Activated T-helper 2 cell treated with anti-CD3 and anti-CD28 coated beads, Interferon-gamma antibody, Interleukin-2, Interleukin-4, amounts not matched to agents 10 μg/mL and 5 μg/mL and 100 μg/mL, durations not matched to agents 14 hours and 24 hours and 36 hours (primary cell): Measurements from ENCODE around the gene TBC1D10A. TPM values are rescaled to one million over a fixed set of nuclear protein-coding genes. Genes with fewer than 3 reads are reported as not detected.

Experiments
- DNase-seq: peaks from one replicate; pipeline ENCODE4 v3.0.0; 2021; ENCODE audit warnings: low spot score
- H3K27ac Mint-ChIP-seq: one replicate; pipeline ENCODE4 v1.8.0; 2021; ENCODE audit warnings: mixed read lengths
- H3K27me3 Mint-ChIP-seq: one replicate; pipeline ENCODE4 v1.8.0; 2021; ENCODE audit warnings: low read depth, mixed read lengths
- H3K36me3 Mint-ChIP-seq: one replicate; pipeline ENCODE4 v1.8.0; 2021; ENCODE audit warnings: low read depth, mixed read lengths
- H3K4me1 Mint-ChIP-seq: one replicate; pipeline ENCODE4 v1.8.0; 2021; ENCODE audit warnings: low read depth, mixed read lengths
- H3K4me3 Mint-ChIP-seq: one replicate; pipeline ENCODE4 v1.8.0; 2021; ENCODE audit warnings: low read depth, mild to moderate bottlenecking, moderate library complexity, mixed read lengths
- H3K9me3 Mint-ChIP-seq: one replicate; pipeline ENCODE4 v1.8.0; 2021; ENCODE audit warnings: mixed read lengths
- intact Hi-C: fragments of 100-400 bp; cut with micrococcal nuclease; formaldehyde crosslinking; loops from one replicate; pipeline ENCODE4 v1.15.1; 2023
- total RNA-seq: library from RNA; stranded (reverse); gene quantifications from 2 replicates; pipeline ENCODE4 v1.2.3, GENCODE V29; 2022

TBC1D10A gene
- total RNA-seq, 1 donor from 2014 or later, result 26.8 TPM

DNA sequence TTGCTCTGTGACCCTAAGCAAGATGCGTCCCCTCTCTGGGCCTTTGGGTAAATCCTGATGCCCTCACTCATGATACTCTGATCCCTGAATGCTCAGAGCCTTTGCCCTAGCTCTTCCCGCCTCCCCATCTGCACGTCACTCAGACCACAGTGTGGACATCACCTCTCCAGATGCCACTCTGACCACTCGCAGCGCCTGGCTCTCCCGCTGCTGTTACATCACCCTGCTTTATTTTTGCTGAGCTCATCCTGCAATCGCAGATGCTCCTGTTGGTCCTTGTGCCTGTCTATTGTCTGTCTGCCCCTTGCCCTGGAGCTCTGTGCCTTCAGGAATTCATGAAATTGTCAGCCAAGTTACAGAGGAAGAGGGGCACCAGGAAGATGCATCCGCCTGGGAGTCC, 65.6 kb downstream of the TBC1D10A start:
- Mint-ChIP-seq H3K9me3 (no peaks in the 10 kb centered on the region), H3K4me3 (no peak overlapping the region), H3K4me1 (peaks cover 38% of the 10 kb centered on the region), H3K27me3 (no peaks in the 10 kb centered on the region), H3K36me3 (peaks cover 47% of the 10 kb centered on the region), H3K27ac (peak overlapping the region; percentile 55)
- intact Hi-C loops, result loop anchor here (10.0 kb wide), 2 partner anchors 54 to 704 kb away; partner anchors contain the start of genes MORC2 and TUG1
- DNase-seq, result no peak

DNA sequence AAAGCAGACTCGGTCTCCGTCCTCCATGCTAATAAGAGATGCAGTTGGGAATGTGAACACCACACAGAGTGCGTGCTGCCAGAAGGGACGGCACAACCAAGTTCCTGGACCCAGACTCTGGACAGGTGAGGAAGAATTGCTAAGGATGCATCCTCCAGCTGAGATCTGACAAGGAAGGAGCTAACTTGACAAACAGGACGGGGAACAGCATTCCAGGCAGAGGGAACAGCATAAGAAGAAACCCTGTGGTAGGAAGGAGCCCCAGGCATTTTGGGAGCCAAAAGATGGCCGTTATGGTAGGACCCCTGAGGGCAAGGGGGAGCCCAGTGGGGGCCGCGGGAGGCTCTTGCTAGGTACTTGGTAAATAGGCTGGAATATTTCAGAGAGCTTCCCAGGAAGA, 66.1 kb downstream of the TBC1D10A start:
- Mint-ChIP-seq H3K27me3 (no peaks in the 10 kb centered on the region), H3K27ac (no peak overlapping the region), H3K9me3 (no peaks in the 10 kb centered on the region), H3K4me3 (no peak overlapping the region), H3K36me3 (peaks cover 42% of the 10 kb centered on the region), H3K4me1 (peaks cover 39% of the 10 kb centered on the region)
- intact Hi-C loops, result loop anchor here (10.0 kb wide), 2 partner anchors 54 to 704 kb away; partner anchors contain the start of genes MORC2 and TUG1
- DNase-seq, result no peak

DNA sequence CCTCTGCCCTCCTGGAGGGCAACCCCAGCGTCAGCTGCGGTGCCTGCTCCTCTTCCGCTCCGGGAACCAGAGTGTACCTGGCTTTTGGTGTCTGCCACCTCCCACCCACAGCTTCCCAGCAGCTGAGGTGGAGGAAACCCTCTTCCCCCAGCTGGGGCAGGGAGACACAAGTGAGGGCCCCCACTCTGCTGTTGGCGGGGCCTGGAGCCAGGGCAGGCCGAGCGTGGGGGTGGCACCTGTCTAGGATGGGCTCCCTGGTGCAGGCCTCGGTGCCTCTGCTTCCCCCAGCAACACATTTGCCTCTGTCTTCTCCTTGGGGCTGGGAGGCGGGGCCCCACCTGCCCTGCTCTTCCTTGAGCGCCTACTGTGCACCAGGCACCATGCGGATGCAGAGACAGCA, 66.5 kb downstream of the TBC1D10A start:
- intact Hi-C loops, result loop anchor here (10.0 kb wide), 2 partner anchors 55 to 705 kb away; partner anchors contain the start of genes MORC2 and TUG1
- H3K36me3 Mint-ChIP-seq, result peaks cover 38% of the 10 kb centered on the region

DNA sequence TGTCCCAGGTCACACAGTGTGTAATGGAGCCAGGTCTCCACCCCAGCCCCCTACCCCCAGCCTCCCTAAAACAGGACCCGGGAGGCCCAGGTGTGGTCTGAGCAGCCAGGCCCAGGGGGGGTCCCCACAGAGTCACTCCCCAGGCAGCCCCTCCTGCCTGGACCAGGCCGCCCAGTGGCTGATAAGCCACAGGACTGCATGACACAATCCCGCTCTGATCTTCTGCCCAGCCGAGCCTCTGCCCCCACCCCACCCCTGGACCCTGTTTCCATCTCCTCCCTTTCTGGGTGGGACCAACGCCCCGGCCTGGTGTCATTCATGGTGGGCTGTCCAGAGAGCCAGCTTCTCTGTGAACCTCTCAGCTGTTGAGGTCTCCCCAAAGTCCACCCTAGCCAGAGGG, 72.4 kb downstream of the TBC1D10A start:
- Mint-ChIP-seq H3K9me3 (no peaks in the 10 kb centered on the region), H3K4me3 (no peak overlapping the region), H3K4me1 (peaks cover 53% of the 10 kb centered on the region), H3K27me3 (no peaks in the 10 kb centered on the region), H3K36me3 (no peaks in the 10 kb centered on the region), H3K27ac (peak overlapping the region; percentile 79)
- intact Hi-C loops, result loop anchor here (5.0 kb wide), 1 partner anchor 33 kb away; the partner anchor contains the start of gene CASTOR1
- DNase-seq, result no peak

More for the DNA sequence above, 66.5 kb downstream of the TBC1D10A start:
- Mint-ChIP-seq H3K27me3 (no peaks in the 10 kb centered on the region), H3K4me3 (no peak overlapping the region), H3K9me3 (no peaks in the 10 kb centered on the region), H3K4me1 (peaks cover 41% of the 10 kb centered on the region), H3K27ac (no peak overlapping the region)
- DNase-seq, result no peak

DNA sequence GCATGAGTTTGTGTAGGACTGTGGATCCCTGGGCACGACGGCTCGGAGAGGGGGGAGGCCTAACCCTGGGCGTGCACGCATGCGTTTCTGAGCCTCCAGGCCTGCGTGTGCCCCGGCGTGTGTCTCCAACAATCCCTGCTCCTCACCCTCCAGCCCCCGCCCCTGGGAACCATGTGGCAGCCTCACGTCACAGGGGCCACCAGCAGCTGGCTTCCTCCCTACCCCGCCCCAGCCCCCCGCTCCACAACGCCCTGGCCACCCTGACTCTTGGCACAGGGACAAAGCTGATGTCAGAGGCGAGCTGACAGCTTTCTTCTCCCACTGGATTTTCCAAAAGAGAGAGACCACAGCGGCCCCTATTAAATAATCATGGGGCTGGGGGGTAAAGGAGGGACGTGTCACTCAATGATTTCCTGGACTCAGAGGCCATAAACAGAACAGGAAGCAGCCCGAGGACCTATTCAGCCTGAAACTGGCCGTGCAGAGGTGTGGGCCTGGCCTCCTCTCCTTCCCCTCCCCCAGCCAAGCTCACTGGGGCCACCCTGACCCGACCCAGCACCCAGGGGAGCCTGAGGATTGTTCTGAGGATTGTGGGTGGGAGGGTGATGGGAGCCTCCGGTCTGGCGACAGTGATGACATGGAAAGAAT, 73.4 kb downstream of the TBC1D10A start:
- H3K4me1 Mint-ChIP-seq, result peaks cover 58% of the 10 kb centered on the region
- H3K27me3 Mint-ChIP-seq, result no peaks in the 10 kb centered on the region
- H3K9me3 Mint-ChIP-seq, result no peaks in the 10 kb centered on the region
- intact Hi-C loops, result loop anchor here (5.0 kb wide), 1 partner anchor 34 kb away; the partner anchor contains the start of gene CASTOR1
- peak overlapping the region; percentile 79 for H3K27ac Mint-ChIP-seq
- no peak overlapping the region for H3K4me3 Mint-ChIP-seq
- DNase-seq, result no peak
- H3K36me3 Mint-ChIP-seq, result no peaks in the 10 kb centered on the region

DNA sequence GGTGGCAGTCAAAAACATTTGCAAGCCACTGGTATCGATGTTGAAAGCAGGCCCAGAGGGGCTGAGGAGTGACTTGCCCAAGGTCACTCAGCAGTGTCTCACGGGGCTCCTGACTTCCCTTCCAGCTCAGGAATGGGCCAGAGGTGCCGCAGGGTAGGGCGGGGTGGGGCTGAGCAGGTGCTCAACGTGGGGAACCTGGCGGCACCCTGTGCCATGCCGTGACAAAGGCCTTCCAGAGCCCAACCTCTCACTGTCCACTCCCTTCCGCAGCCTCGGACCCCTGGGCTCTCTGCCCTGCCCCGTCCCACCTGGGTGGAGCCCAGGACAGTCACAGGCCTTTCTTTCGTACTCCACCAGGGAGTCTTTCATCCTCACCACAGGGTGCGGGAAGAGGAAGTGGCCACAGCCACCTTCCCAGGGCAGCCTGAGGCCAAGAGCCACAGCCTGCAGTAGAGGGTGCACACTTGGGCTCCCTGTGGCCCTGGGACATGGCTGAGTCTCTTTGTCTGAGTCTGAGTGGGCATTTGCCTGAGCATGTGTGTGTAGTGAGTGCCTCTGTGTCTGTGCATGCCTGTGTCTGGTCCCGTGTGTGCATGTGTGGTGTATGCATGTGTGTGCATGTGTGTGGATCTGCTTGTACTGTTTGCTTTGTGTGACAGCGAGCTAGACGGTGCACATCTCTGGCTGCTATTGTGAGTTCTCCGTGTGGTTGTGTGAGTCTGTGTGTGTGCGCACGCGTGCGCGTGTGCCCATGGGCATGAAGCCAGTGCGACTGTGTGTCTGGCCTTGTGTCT, 74.1 kb downstream of the TBC1D10A start:
- H3K27ac Mint-ChIP-seq, result peak overlapping the region; percentile 79
- peaks cover 60% of the 10 kb centered on the region for H3K4me1 Mint-ChIP-seq
- no peak for DNase-seq
- H3K4me3 Mint-ChIP-seq, result peak overlapping the region; percentile 22
- no peaks in the 10 kb centered on the region for H3K27me3 Mint-ChIP-seq
- intact Hi-C loops, result loop anchor here (5.0 kb wide), 1 partner anchor 35 kb away; the partner anchor contains the start of gene CASTOR1
- H3K36me3 Mint-ChIP-seq, result no peaks in the 10 kb centered on the region
- no peaks in the 10 kb centered on the region for H3K9me3 Mint-ChIP-seq

DNA sequence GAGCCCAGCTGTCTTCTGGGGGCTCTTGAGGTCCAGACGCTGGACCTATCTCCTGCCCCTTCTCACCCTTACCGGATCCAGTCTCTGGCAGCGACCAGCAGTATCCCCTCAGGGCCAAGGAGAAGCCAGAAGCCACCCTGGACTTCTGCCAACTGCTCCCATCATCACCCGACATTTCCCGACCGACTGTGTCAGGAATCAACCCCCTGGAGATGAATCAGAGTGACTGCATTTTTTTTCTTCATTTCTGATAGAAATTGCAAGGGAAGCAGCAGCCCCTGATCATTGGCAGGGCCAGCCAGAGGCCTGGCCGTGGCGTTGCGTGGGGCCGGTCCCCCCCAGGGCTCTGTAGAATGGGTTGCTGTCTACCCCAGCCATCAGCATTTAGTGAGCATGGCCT, 75.0 kb downstream of the TBC1D10A start:
- DNase-seq, result no peak
- no peaks in the 10 kb centered on the region for H3K27me3 Mint-ChIP-seq
- peak overlapping the region; percentile 60 for H3K27ac Mint-ChIP-seq
- no peaks in the 10 kb centered on the region for H3K36me3 Mint-ChIP-seq
- H3K4me3 Mint-ChIP-seq, result no peak overlapping the region
- peaks cover 67% of the 10 kb centered on the region for H3K4me1 Mint-ChIP-seq
- H3K9me3 Mint-ChIP-seq, result no peaks in the 10 kb centered on the region
- intact Hi-C loops, result loop anchor here (5.0 kb wide), 1 partner anchor 36 kb away; the partner anchor contains the start of gene CASTOR1

DNA sequence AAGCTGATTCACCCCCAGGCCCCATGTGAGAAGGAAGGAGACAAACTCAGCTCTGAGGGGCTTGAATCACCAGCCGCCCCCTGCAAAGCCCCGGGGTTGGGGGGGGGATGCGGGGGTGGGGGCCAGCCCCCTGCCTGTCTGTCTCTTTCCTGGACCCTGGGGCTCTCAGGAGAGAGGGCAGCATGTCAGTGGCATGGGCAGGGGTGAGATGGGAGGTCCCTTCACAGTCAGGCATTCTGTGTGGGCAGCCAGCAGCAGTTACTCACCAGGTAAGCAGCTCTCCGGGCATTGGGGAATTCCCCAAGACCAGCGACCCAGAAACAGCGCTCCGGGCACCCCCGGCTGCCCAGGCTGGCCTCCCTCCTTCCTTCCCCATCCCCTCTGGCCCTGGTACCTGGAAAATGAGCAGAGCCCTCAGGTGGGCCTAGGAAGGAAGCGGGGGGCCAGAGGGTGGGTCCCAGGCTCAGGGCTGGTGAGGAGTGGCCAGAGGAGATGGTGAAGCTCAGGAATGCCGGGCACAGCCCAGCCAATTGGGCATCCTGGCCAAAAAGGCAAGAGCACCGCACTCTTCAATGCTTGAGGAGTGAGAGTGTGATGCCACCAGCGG, 76.0 kb downstream of the TBC1D10A start:
- peaks cover 64% of the 10 kb centered on the region for H3K4me1 Mint-ChIP-seq
- no peak overlapping the region for H3K4me3 Mint-ChIP-seq
- intact Hi-C loops, result loop anchor here (5.0 kb wide), 1 partner anchor 37 kb away; the partner anchor contains the start of gene CASTOR1
- H3K36me3 Mint-ChIP-seq, result peaks cover 5% of the 10 kb centered on the region
- DNase-seq, result no peak
- H3K27ac Mint-ChIP-seq, result peak overlapping the region; percentile 89
- H3K9me3 Mint-ChIP-seq, result no peaks in the 10 kb centered on the region
- no peaks in the 10 kb centered on the region for H3K27me3 Mint-ChIP-seq

DNA sequence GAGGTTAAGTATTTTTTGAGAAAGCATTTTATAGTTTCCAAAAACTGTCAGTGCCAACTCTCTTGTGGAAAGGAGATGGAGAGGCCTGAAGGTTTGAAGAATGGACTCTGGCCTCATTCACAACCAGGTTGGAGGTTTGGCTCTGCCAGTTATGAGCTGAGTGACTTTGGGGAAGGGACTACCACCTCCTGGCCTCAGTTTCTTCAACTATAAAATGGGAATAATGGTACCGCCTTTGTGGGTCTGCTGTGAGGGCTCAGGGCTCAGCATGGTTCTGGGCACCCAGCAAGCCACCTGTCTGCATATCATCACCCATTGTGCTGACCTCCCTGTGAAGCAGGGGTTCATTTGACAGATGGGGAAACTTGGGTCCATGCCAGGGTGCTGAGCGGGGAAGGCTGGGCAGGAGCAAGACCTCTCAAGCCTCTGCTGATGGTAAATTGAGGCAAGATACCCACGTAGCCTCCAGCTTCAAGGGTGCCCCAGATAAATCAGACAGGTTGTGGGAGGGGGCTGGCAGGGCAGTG, 76.6 kb downstream of the TBC1D10A start:
- DNase-seq, result no peak
- peak overlapping the region; percentile 75 for H3K27ac Mint-ChIP-seq
- no peaks in the 10 kb centered on the region for H3K9me3 Mint-ChIP-seq
- H3K4me1 Mint-ChIP-seq, result peaks cover 63% of the 10 kb centered on the region
- no peak overlapping the region for H3K4me3 Mint-ChIP-seq
- intact Hi-C loops, result loop anchor here (5.0 kb wide), 1 partner anchor 37 kb away; the partner anchor contains the start of gene CASTOR1
- H3K36me3 Mint-ChIP-seq, result peaks cover 12% of the 10 kb centered on the region
- H3K27me3 Mint-ChIP-seq, result no peaks in the 10 kb centered on the region

DNA sequence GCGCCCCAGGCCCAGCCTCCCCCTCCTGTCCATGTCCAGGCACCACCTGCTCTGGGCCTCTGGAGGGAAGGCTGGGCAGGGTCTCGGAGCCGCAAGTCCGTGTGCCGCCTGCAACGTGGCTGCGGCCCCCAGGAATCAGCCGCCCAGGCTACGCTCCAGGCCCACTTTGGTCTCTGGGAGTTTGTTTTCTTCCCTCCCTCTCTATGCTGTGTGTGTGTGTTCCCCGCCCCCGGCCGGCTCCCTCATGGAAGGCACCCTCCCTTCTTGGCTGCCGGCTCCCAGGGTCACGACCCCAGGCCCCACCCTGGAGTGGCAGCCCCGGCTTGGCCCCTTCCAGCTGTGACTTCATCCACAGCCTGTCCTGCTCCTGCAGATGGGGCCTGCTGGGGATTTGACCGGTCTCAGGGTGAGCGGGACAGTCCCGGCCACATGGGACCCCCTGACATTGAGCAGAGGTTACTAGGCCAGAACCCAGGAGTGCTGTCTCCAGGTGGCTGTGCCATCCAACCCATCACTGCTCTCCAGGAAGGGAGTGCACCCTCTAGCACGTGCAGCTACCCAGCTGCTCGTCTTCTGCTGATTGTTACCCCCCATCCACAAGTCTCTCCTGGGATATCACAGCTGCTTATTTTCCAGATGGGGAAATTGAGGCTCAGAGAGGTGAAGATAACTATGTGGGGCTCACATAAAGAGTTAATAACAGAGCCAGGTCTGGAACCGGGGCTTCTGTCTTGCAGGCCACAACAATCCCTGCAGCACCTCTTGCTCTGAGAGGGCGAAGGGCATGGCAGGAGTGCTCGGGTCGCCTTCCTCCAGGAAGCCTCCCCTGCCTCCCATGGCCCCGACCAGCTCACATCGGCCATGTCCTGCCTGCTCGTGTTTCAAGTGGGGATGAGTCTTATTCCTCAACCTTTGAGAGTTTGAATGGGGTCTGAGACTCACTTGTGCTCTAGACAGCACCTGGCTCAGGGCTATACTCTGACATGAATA, 77.4 kb downstream of the TBC1D10A start:
- H3K4me1 Mint-ChIP-seq, result peaks cover 62% of the 10 kb centered on the region
- no peak overlapping the region for H3K4me3 Mint-ChIP-seq
- intact Hi-C loops, result loop anchor here (5.0 kb wide), 1 partner anchor 38 kb away; the partner anchor contains the start of gene CASTOR1
- no peaks in the 10 kb centered on the region for H3K27me3 Mint-ChIP-seq
- DNase-seq, result no peak
- peak overlapping the region; percentile 84 for H3K27ac Mint-ChIP-seq
- no peaks in the 10 kb centered on the region for H3K9me3 Mint-ChIP-seq
- H3K36me3 Mint-ChIP-seq, result peaks cover 20% of the 10 kb centered on the region

DNA sequence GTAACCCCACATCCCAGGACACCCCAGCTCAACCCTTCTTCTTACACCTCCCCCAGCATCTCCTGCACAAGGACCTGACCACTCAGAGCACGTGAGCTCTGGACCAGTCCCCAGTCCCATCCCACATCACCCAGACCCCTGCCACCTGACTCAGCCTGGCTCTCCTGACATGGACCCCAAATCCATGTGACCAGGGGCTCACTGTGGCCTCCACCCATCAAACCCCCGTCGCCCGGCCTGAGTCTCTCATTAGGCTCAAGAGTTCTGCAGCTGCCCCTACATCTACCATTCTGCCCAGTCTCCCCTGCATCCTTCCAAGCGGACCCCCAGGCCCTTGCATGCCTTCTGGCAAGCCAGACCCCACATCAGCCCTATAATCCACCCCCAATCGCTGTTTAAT, 78.3 kb downstream of the TBC1D10A start:
- intact Hi-C loops, result no loop called here
- DNase-seq, result no peak
- Mint-ChIP-seq H3K9me3 (no peaks in the 10 kb centered on the region), H3K4me1 (peaks cover 69% of the 10 kb centered on the region), H3K27me3 (no peaks in the 10 kb centered on the region), H3K4me3 (peak overlapping the region; percentile 68), H3K36me3 (peaks cover 28% of the 10 kb centered on the region), H3K27ac (peak overlapping the region; percentile 84)
